ENCODE results near the gene IQCH. TPM values are rescaled to one million over a fixed set of nuclear protein-coding genes. Genes with fewer than 3 reads are reported as not detected.

IQCH gene
- total and polyA plus RNA-seq, 2 of the 4 experiments (the other 2 are of a cell fraction), result 0.60 to 2.5 TPM

DNA sequence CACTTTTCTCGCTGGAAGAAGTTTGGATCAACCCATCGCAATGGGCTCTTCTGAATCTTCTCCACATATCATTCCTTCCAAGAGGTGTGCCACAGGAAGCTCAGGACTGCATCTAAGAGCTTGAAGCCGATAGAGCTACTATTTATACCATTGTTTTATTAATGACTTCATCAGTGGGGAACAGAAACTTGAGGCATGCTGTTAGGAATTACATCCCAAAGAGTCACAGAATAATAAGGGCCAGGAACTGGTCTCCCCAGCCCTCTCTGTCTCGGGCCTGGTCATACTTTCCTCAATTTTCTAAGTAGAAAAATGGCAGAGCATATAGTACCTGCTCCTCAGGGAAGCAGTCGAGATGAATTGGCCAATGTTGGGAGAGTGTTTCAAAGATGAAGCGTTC is 249.5 kb downstream of the IQCH start:
- H4K20me1 ChIP-seq (ENCODE audit: insufficient read depth, low read length), result no peaks in the 10 kb centered on the region
- peaks cover 4% of the 10 kb centered on the region for H3K4me1 ChIP-seq (ENCODE audit: control insufficient read depth, insufficient read depth, low read length)
- no CpG with 5 or more reads among the region's 6 CpGs for WGBS, 2 experiments (ENCODE audit: extremely low coverage in 2 of 2, insufficient read length in 1 of 2)
- dilution Hi-C loops (cut with HindIII; ENCODE audit: low sequenced_read_pairs, unreplicated experiment), result no loop called here
- no peak overlapping the region for H3K27ac ChIP-seq (ENCODE audit: insufficient read depth, low read length)
- H3K79me1 ChIP-seq (ENCODE audit: low read depth in 1 of 2, low read length in 2 of 2), result no peaks in the 10 kb centered on the region
- no peaks in the 10 kb centered on the region for H3K27me3 ChIP-seq (ENCODE audit: control insufficient read depth, insufficient read depth, low read length)
- H2AFZ ChIP-seq (replicated peaks; ENCODE audit: low read length, poor library complexity), result no peak overlapping the region
- no peak overlapping the region for H3K4ac ChIP-seq (ENCODE audit: low read depth, low read length)
- TF ChIP-seq POLR2A (IDR thresholded peaks at IDR 0.05; ENCODE audit: low read depth, low read length) (no peak), CEBPB (IDR thresholded peaks at IDR 0.05; ENCODE audit: low read depth, low read length) (no peak), RCOR1 (IDR thresholded peaks at IDR 0.05; ENCODE audit: insufficient replicate concordance, low read length) (no peak), SMC3 (IDR thresholded peaks at IDR 0.05; ENCODE audit: low read depth, low read length) (no peak), FOS (IDR thresholded peaks at IDR 0.05; ENCODE audit: low read depth, low read length) (no peak), BHLHE40 (IDR thresholded peaks at IDR 0.05; ENCODE audit: low read depth, low read length) (no peak)
- TF ChIP-seq, protein P1, sequence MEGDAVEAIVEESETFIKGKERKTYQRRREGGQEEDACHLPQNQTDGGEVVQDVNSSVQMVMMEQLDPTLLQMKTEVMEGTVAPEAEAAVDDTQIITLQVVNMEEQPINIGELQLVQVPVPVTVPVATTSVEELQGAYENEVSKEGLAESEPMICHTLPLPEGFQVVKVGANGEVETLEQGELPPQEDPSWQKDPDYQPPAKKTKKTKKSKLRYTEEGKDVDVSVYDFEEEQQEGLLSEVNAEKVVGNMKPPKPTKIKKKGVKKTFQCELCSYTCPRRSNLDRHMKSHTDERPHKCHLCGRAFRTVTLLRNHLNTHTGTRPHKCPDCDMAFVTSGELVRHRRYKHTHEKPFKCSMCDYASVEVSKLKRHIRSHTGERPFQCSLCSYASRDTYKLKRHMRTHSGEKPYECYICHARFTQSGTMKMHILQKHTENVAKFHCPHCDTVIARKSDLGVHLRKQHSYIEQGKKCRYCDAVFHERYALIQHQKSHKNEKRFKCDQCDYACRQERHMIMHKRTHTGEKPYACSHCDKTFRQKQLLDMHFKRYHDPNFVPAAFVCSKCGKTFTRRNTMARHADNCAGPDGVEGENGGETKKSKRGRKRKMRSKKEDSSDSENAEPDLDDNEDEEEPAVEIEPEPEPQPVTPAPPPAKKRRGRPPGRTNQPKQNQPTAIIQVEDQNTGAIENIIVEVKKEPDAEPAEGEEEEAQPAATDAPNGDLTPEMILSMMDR (conservative IDR thresholded peaks at IDR 0.05; ENCODE audit: low read depth, low read length), result no peak
- TF ChIP-seq, protein P2, sequence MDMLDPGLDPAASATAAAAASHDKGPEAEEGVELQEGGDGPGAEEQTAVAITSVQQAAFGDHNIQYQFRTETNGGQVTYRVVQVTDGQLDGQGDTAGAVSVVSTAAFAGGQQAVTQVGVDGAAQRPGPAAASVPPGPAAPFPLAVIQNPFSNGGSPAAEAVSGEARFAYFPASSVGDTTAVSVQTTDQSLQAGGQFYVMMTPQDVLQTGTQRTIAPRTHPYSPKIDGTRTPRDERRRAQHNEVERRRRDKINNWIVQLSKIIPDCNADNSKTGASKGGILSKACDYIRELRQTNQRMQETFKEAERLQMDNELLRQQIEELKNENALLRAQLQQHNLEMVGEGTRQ (IDR thresholded peaks at IDR 0.05; ENCODE audit: low read depth, low read length), result no peak
- H4K5ac ChIP-seq (ENCODE audit: low read depth, low read length), result no peak overlapping the region
- no peaks in the 10 kb centered on the region for H3K9me3 ChIP-seq (ENCODE audit: control insufficient read depth, insufficient read depth, low read length)
- DNase-seq (peak; percentile 25), ATAC-seq (ENCODE audit: low read depth) (no peak)
- no peak overlapping the region for H2BK5ac ChIP-seq (ENCODE audit: low read depth, low read length, poor library complexity, severe bottlenecking)
- no peak overlapping the region for H2BK120ac ChIP-seq (ENCODE audit: low read depth, low read length)
- no peak overlapping the region for H2BK15ac ChIP-seq (ENCODE audit: low read depth, low read length)
- ChIA-PET CTCF (no interaction called here), POLR2A (ENCODE audit: unreplicated experiment) (no interaction called here)
- no peak overlapping the region for H3K4me3 ChIP-seq (ENCODE audit: insufficient read depth, low read depth, low read length)
- H2BK20ac ChIP-seq (ENCODE audit: low read depth, low read length), result no peak overlapping the region
- in situ Hi-C loops (cut with MboI; ENCODE audit: low sequenced_read_pairs), result no loop called here
- H2AK9ac ChIP-seq (replicated peaks; ENCODE audit: low read depth, low read length, poor library complexity), result no peak overlapping the region
- H2AK5ac ChIP-seq (ENCODE audit: low read depth, low read length), result no peak overlapping the region
- H3K18ac ChIP-seq (ENCODE audit: low read depth, low read length), result no peak overlapping the region
- no peak overlapping the region for H3K56ac ChIP-seq (ENCODE audit: extremely low read depth, insufficient read depth, low read length)
- intact Hi-C loops (cut with micrococcal nuclease), result no loop called here
- H4K8ac ChIP-seq (ENCODE audit: low read depth in 2 of 2, low read length in 2 of 2), result no peak overlapping the region
- H3K23ac ChIP-seq (ENCODE audit: low read depth, low read length), result no peak overlapping the region
- H4K91ac ChIP-seq (ENCODE audit: insufficient read depth, low read depth, low read length), result no peak overlapping the region
- H3K4me2 ChIP-seq (ENCODE audit: low read depth, low read length), result no peak overlapping the region
- no peaks in the 10 kb centered on the region; the same call in 1 of the 2 replicates for H3K9me1 ChIP-seq (ENCODE audit: insufficient read depth, low read length)
- BruUV-seq (replicated peaks), result no TSS peak
- no peak overlapping the region for H3K14ac ChIP-seq (replicated peaks; ENCODE audit: low read depth, low read length)
- no peak overlapping the region for H3K9ac ChIP-seq (ENCODE audit: low read depth, low read length)
- H3K36me3 ChIP-seq (ENCODE audit: control insufficient read depth, insufficient read depth, low read length), result no peaks in the 10 kb centered on the region
